H1 (cell line): ENCODE data around the gene TCEA2. TPM values are rescaled to one million over a fixed set of nuclear protein-coding genes. Genes with fewer than 3 reads are reported as not detected.

Experiments
- CBX8 ChIP-seq: fragments of 300-800, 300-1000 bp; sonication (generic); IDR thresholded peaks from 2 replicates; pipeline ENCODE4 v1.7.1; 2016; ENCODE audit warnings: low read depth, low read length, borderline replicate concordance
- CHD1 ChIP-seq: IDR thresholded peaks from 2 replicates; pipeline ENCODE4 v1.6.1; 2012; ENCODE audit warnings: low read depth, low read length, improper control_type of control experiment
- HDAC2 ChIP-seq, 2 experiments: fragments of 300-600 bp in 1 of 2; sonication (generic) in 1 of 2; IDR thresholded peaks; 2 replicates each; pipeline ENCODE4 v1.6.1; 2011 to 2012; ENCODE audit warnings: low read depth in 2 of 2, low read length in 2 of 2, mild to moderate bottlenecking in 2 of 2, moderate library complexity in 2 of 2, borderline replicate concordance in 1 of 2, inconsistent platforms in 1 of 2
- POU5F1 ChIP-seq: IDR thresholded peaks from 2 replicates; pipeline ENCODE4 v1.6.1; 2011; ENCODE audit warnings: low read depth, mild to moderate bottlenecking, low read length, moderate library complexity
- RNF2 ChIP-seq: fragments of 200-900, 300-1000 bp; sonication (generic); IDR thresholded peaks from 2 replicates; pipeline ENCODE4 v1.7.1; 2016; ENCODE audit warnings: borderline replicate concordance, low read depth, mild to moderate bottlenecking, antibody characterized with exemption, low read length; ENCODE audit not compliant: poor library complexity, severe bottlenecking; ENCODE audit errors: missing control alignments
- TAF1 ChIP-seq: IDR thresholded peaks from 2 replicates; pipeline ENCODE4 v1.6.1; 2011; ENCODE audit warnings: mild to moderate bottlenecking, low read depth, low read length
- YY1 ChIP-seq: IDR thresholded peaks from 2 replicates; pipeline ENCODE4 v1.6.1; 2011; ENCODE audit warnings: low read depth, mild to moderate bottlenecking, low read length
- polyA plus RNA-seq, 7 experiments: library from polyadenylated mRNA; depleted of rRNA in 3 of 7; stranded (reverse) in 5 of 7; unstranded in 2 of 7; fragments of >200 nt in 5 of 7; fragments of 200-250 nt in 2 of 7; gene quantifications; 1 replicate in 5 of 7; 2 replicates in 1 of 7; 4 replicates in 1 of 7; pipeline versions ENCODE4 v1.2.1 to v1.2.3, GENCODE V29; 2011 to 2013; ENCODE audit warnings: missing spikeins in 2 of 7, mixed read lengths in 2 of 7
- total RNA-seq: library from RNA; stranded (reverse); fragmentation: NEBNext Ultra II Directional; extraction: Animal tissue kit (Norgen Biotek cat#: 25700); gene quantifications from 2 replicates; pipeline ENCODE4 v1.2.1, GENCODE V29; 2021

TCEA2 gene
- total and polyA plus RNA-seq, 2 of the 8 experiments (the other 6 are each of a cell fraction or from before 2014, with no cell fraction given) = 41.4 to 42.3 TPM

GRCh38 chr20:64040231-64041039 lies 22.6 kb upstream of the TCEA2 start (continued):
- TF ChIP-seq HDAC2 (IDR thresholded peaks at IDR 0.05; ENCODE audit: borderline replicate concordance in 1 of 2, low read depth in 2 of 2, low read length in 2 of 2) = no peak
- no peak for TF ChIP-seq CBX8
- no peak for TF ChIP-seq CHD1
- TF ChIP-seq YY1 = no peak
- no peak for TF ChIP-seq RNF2
- TF ChIP-seq POU5F1 = no peak
- TF ChIP-seq TAF1 = no peak
